ENCODE data around the gene OR2A1. TPM values are rescaled to one million over a fixed set of nuclear protein-coding genes. Genes with fewer than 3 reads are reported as not detected.
"Not testable (repeated sequence)": the region's sequence is repeated elsewhere in the genome, so short reads cannot be mapped to it uniquely, and the experiment has no call there.

Gene OR2A1
- total RNA-seq (2022) (not detected in 2 replicates), Bru-seq, nascent RNA (not detected), BruChase-seq, experiment 1, labeled RNA remaining after a 6-hour chase (not detected), BruChase-seq, experiment 2, labeled RNA remaining after a 2-hour chase (not detected)
- long read RNA-seq: 0 reads

- DNase-seq (ENCODE audit: unreplicated experiment); CTCF ChIA-PET; intact Hi-C loops (cut with micrococcal nuclease); H3K4me3 Mint-ChIP-seq (ENCODE audit: unreplicated experiment); H3K9me3 Mint-ChIP-seq (ENCODE audit: unreplicated experiment); H3K36me3 Mint-ChIP-seq (ENCODE audit: insufficient read depth, unreplicated experiment); BruUV-seq (replicated peaks); POLR2A ChIA-PET; H3K27ac Mint-ChIP-seq (ENCODE audit: low read depth, unreplicated experiment); H3K27me3 Mint-ChIP-seq (ENCODE audit: insufficient read depth, unreplicated experiment); H3K4me1 Mint-ChIP-seq (ENCODE audit: insufficient read depth, unreplicated experiment): not testable (repeated sequence)
Observed at GRCh38 chr7:144311872-144312469, at the start of gene OR2A1. Gene OR2A1 (plus strand): TSS chr7:144312419. CDS start chr7:144318125, 5,706 bp downstream.

GRCh38 chr7:144264692-144265091 lies 47.5 kb upstream of the OR2A1 start, which contains the start of gene OR2A7:
Gene OR2A7 (minus strand): TSS chr7:144264792. CDS start chr7:144259628, 5,164 bp downstream.
- not testable (repeated sequence) for H3K27me3 Mint-ChIP-seq (ENCODE audit: insufficient read depth, unreplicated experiment)

GRCh38 chr7:144269188-144269587 lies 43.0 kb upstream of the OR2A1 start, which contains the start of gene CTAGE8:
Gene CTAGE8 (minus strand): TSS chr7:144269288. CDS start chr7:144269250, 38 bp downstream.
- H3K27me3 Mint-ChIP-seq (ENCODE audit: insufficient read depth, unreplicated experiment); CTCF ChIA-PET; DNase-seq (ENCODE audit: unreplicated experiment); H3K4me3 Mint-ChIP-seq (ENCODE audit: unreplicated experiment); H3K9me3 Mint-ChIP-seq (ENCODE audit: unreplicated experiment); POLR2A ChIA-PET; intact Hi-C loops (cut with micrococcal nuclease); H3K4me1 Mint-ChIP-seq (ENCODE audit: insufficient read depth, unreplicated experiment); H3K36me3 Mint-ChIP-seq (ENCODE audit: insufficient read depth, unreplicated experiment); H3K27ac Mint-ChIP-seq (ENCODE audit: low read depth, unreplicated experiment); BruUV-seq (replicated peaks): not testable (repeated sequence)

More at GRCh38 chr7:144264692-144265091, 47.5 kb upstream of the OR2A1 start, which contains the start of gene OR2A7:
- CTCF ChIA-PET; intact Hi-C loops (cut with micrococcal nuclease); BruUV-seq (replicated peaks); H3K4me3 Mint-ChIP-seq (ENCODE audit: unreplicated experiment); H3K27ac Mint-ChIP-seq (ENCODE audit: low read depth, unreplicated experiment); H3K9me3 Mint-ChIP-seq (ENCODE audit: unreplicated experiment); H3K36me3 Mint-ChIP-seq (ENCODE audit: insufficient read depth, unreplicated experiment); POLR2A ChIA-PET; DNase-seq (ENCODE audit: unreplicated experiment); H3K4me1 Mint-ChIP-seq (ENCODE audit: insufficient read depth, unreplicated experiment): not testable (repeated sequence)

- POLR2A ChIA-PET; intact Hi-C loops (cut with micrococcal nuclease); H3K27ac Mint-ChIP-seq (ENCODE audit: low read depth, unreplicated experiment); H3K36me3 Mint-ChIP-seq (ENCODE audit: insufficient read depth, unreplicated experiment); H3K9me3 Mint-ChIP-seq (ENCODE audit: unreplicated experiment); H3K4me1 Mint-ChIP-seq (ENCODE audit: insufficient read depth, unreplicated experiment); DNase-seq (ENCODE audit: unreplicated experiment); H3K4me3 Mint-ChIP-seq (ENCODE audit: unreplicated experiment); CTCF ChIA-PET; H3K27me3 Mint-ChIP-seq (ENCODE audit: insufficient read depth, unreplicated experiment); BruUV-seq (replicated peaks): not testable (repeated sequence)
Observed at GRCh38 chr7:144275281-144275680, 36.9 kb upstream of the OR2A1 start.

GRCh38 chr7:144280010-144280409 lies 32.2 kb upstream of the OR2A1 start:
- DNase-seq (ENCODE audit: unreplicated experiment); H3K9me3 Mint-ChIP-seq (ENCODE audit: unreplicated experiment); POLR2A ChIA-PET; CTCF ChIA-PET; H3K27ac Mint-ChIP-seq (ENCODE audit: low read depth, unreplicated experiment); intact Hi-C loops (cut with micrococcal nuclease); H3K27me3 Mint-ChIP-seq (ENCODE audit: insufficient read depth, unreplicated experiment); H3K4me1 Mint-ChIP-seq (ENCODE audit: insufficient read depth, unreplicated experiment); H3K36me3 Mint-ChIP-seq (ENCODE audit: insufficient read depth, unreplicated experiment); BruUV-seq (replicated peaks); H3K4me3 Mint-ChIP-seq (ENCODE audit: unreplicated experiment): not testable (repeated sequence)

GRCh38 chr7:144281981-144282380 lies 30.2 kb upstream of the OR2A1 start:
- POLR2A ChIA-PET; H3K9me3 Mint-ChIP-seq (ENCODE audit: unreplicated experiment); H3K27me3 Mint-ChIP-seq (ENCODE audit: insufficient read depth, unreplicated experiment); H3K4me1 Mint-ChIP-seq (ENCODE audit: insufficient read depth, unreplicated experiment); H3K4me3 Mint-ChIP-seq (ENCODE audit: unreplicated experiment); CTCF ChIA-PET; BruUV-seq (replicated peaks); intact Hi-C loops (cut with micrococcal nuclease); H3K36me3 Mint-ChIP-seq (ENCODE audit: insufficient read depth, unreplicated experiment); DNase-seq (ENCODE audit: unreplicated experiment); H3K27ac Mint-ChIP-seq (ENCODE audit: low read depth, unreplicated experiment): not testable (repeated sequence)

GRCh38 chr7:144282490-144282889 lies 29.7 kb upstream of the OR2A1 start:
- H3K27me3 Mint-ChIP-seq (ENCODE audit: insufficient read depth, unreplicated experiment); H3K36me3 Mint-ChIP-seq (ENCODE audit: insufficient read depth, unreplicated experiment); POLR2A ChIA-PET; H3K4me3 Mint-ChIP-seq (ENCODE audit: unreplicated experiment); intact Hi-C loops (cut with micrococcal nuclease); DNase-seq (ENCODE audit: unreplicated experiment); H3K27ac Mint-ChIP-seq (ENCODE audit: low read depth, unreplicated experiment); CTCF ChIA-PET; H3K9me3 Mint-ChIP-seq (ENCODE audit: unreplicated experiment); BruUV-seq (replicated peaks); H3K4me1 Mint-ChIP-seq (ENCODE audit: insufficient read depth, unreplicated experiment): not testable (repeated sequence)

GRCh38 chr7:144283716-144284115 lies 28.5 kb upstream of the OR2A1 start:
- intact Hi-C loops (cut with micrococcal nuclease); POLR2A ChIA-PET; H3K36me3 Mint-ChIP-seq (ENCODE audit: insufficient read depth, unreplicated experiment): not testable (repeated sequence)

GRCh38 chr7:144287171-144287784 lies 24.9 kb upstream of the OR2A1 start:
- POLR2A ChIA-PET; CTCF ChIA-PET; BruUV-seq (replicated peaks); H3K4me3 Mint-ChIP-seq (ENCODE audit: unreplicated experiment); H3K27ac Mint-ChIP-seq (ENCODE audit: low read depth, unreplicated experiment); H3K4me1 Mint-ChIP-seq (ENCODE audit: insufficient read depth, unreplicated experiment); H3K27me3 Mint-ChIP-seq (ENCODE audit: insufficient read depth, unreplicated experiment); DNase-seq (ENCODE audit: unreplicated experiment); H3K9me3 Mint-ChIP-seq (ENCODE audit: unreplicated experiment); intact Hi-C loops (cut with micrococcal nuclease); H3K36me3 Mint-ChIP-seq (ENCODE audit: insufficient read depth, unreplicated experiment): not testable (repeated sequence)

More at GRCh38 chr7:144283716-144284115, 28.5 kb upstream of the OR2A1 start:
- CTCF ChIA-PET; H3K27ac Mint-ChIP-seq (ENCODE audit: low read depth, unreplicated experiment); H3K27me3 Mint-ChIP-seq (ENCODE audit: insufficient read depth, unreplicated experiment); BruUV-seq (replicated peaks); DNase-seq (ENCODE audit: unreplicated experiment); H3K4me3 Mint-ChIP-seq (ENCODE audit: unreplicated experiment); H3K9me3 Mint-ChIP-seq (ENCODE audit: unreplicated experiment); H3K4me1 Mint-ChIP-seq (ENCODE audit: insufficient read depth, unreplicated experiment): not testable (repeated sequence)

Measured in MCF 10A (cell line).